ENCODE results near the gene ATP6V1F. TPM values are rescaled to one million over a fixed set of nuclear protein-coding genes. Genes with fewer than 3 reads are reported as not detected.
A peak's percentile ranks its signal among the peaks of the same experiment; 100 is the strongest.

ATP6V1F gene
- total and polyA plus RNA-seq, 7 experiments from 2014 or later, result 58.4 to 340 (median 101) TPM

DNA sequence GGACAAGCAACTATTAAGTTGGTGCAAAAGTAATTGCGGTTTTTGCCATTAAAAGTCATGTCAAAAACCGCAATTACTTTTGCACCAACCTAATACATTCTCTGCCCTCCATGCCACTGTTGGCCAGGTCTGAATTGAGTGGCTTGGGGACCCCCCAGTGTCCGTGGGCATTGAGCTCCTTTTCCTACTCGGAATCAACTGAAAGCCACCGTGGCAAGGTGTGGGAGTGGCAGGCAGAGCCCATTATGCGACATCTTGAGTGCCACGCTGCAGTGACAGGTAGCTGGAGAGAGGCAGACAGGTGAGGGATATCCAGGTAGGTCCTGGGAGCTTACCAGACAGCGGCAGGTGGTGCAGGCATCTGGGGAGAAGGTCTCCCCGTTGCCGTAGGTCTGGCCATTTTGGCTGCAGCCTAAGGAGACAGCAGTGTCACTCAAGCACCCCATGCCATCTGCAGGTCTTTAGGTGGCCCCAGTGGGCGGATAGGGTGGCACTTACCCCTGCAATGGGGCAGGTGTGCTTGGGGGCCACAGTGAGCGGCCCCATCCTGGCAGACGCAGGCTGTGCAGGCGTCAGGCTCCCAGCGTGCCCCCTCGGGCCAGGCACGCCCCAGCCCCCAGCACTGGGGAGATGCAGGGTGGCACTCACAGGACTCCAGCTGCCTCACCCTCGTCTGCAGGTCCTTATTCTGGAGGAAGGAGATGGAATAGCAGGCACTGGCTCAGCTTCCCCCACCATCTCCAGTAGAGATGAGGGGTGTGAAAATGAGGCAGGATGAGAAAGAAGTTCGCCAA is 44.3 kb downstream of the ATP6V1F start:
- ChIA-PET POLR2A (no interaction called here), CTCF (interaction anchor here (1.2 kb wide), 1 partner anchor 184 kb away, joined by 7 read pairs; no protein-coding TSS in a partner anchor)
- intact Hi-C loops (cut with micrococcal nuclease), result no loop called here
- Histone ChIP-seq H3K4me3 (ENCODE audit: low read length) (no peak overlapping the region), H3K4me1 (ENCODE audit: control insufficient read depth in 2 of 2, insufficient read depth in 2 of 2, low read length in 2 of 2) (no peaks in the 10 kb centered on the region), H3K9me3 (ENCODE audit: control insufficient read depth in 2 of 3, low read length in 3 of 3) (no peaks in the 10 kb centered on the region), H3K27me3 (ENCODE audit: control insufficient read depth in 2 of 2, insufficient read depth in 2 of 2, low read length in 2 of 2) (no peaks in the 10 kb centered on the region), H3K27ac (ENCODE audit: low read depth, low read length) (no peak overlapping the region), H3K36me3 (ENCODE audit: control insufficient read depth in 2 of 3, insufficient read depth in 3 of 3, low read length in 3 of 3) (no peaks in the 10 kb centered on the region)
- Mint-ChIP-seq H3K27me3 (peaks cover 36 to 66% (median 42%) of the 10 kb centered on the region in 5 donors), H3K4me3 (no peak overlapping the region), H3K4me1 (peaks cover 0 to 8% (median 0%) of the 10 kb centered on the region in 7 donors), H3K27ac (no peak overlapping the region), H3K9me3 (no peaks in the 10 kb centered on the region), H3K36me3 (no peaks in the 10 kb centered on the region)
- DNase-seq, result no peak
- no peak for ATAC-seq

DNA sequence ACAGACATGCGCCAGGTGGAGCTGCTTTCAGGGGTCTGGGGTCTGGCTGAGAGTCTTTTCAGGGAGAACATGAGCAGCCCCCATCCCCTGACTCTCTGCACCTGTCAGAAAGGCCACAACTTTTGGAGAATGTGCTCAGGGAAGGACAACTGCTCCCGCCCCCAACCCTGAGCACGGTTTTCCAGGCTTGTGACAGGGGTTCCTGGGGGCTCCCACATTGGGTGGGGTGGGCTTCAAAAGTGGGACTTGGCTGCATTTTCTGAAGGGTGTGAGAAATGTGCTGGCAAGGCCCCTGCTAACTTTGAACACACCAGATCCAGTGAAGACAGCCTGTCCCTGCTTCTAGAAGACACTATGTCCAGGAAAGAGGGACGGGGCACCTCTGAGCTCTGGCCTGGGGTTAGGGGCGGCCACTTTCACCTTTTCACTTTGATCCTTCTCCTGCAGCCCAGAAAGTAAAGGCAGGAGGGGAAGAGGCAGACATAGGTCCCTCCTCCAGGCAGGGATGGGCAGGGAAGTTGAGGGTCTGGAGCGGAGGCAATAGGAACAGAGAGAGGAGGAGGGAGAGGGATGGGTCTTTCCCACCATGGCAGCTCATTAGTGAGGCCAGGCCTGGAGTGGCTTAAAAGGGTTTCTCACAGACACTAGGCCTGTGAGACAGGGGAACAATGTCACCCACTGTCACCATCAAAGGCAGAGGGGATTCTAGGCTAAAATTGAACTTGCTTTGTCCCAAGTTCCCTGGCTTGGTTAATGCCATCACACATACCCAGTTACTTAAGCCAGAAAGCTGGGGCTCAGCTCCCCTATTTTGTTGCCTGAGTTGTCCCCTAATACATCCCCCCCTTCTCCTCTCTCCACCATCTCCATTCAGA is 46.3 kb downstream of the ATP6V1F start:
- DNase-seq (no peak), ATAC-seq (no peak)
- H3K27me3 ChIP-seq (ENCODE audit: control insufficient read depth in 2 of 2, insufficient read depth in 2 of 2, low read length in 2 of 2), result no peaks in the 10 kb centered on the region
- peaks cover 0 to 8% (median 0%) of the 10 kb centered on the region in 7 donors for H3K4me1 Mint-ChIP-seq
- H3K4me1 ChIP-seq (ENCODE audit: control insufficient read depth in 2 of 2, insufficient read depth in 2 of 2, low read length in 2 of 2), result no peaks in the 10 kb centered on the region
- no peak overlapping the region for H3K27ac ChIP-seq (ENCODE audit: low read depth, low read length)
- no peak overlapping the region for H3K27ac Mint-ChIP-seq
- H3K9me3 ChIP-seq (ENCODE audit: control insufficient read depth in 2 of 3, low read length in 3 of 3), result no peaks in the 10 kb centered on the region
- no peak overlapping the region for H3K4me3 Mint-ChIP-seq
- CTCF ChIA-PET, result no interaction called here
- H3K4me3 ChIP-seq (ENCODE audit: low read length), result no peak overlapping the region
- intact Hi-C loops (cut with micrococcal nuclease), result no loop called here
- H3K27me3 Mint-ChIP-seq, result peaks cover 38 to 64% (median 46%) of the 10 kb centered on the region in 5 donors
- H3K36me3 ChIP-seq (ENCODE audit: control insufficient read depth in 2 of 3, insufficient read depth in 3 of 3, low read length in 3 of 3), result no peaks in the 10 kb centered on the region
- POLR2A ChIA-PET, result no interaction called here
- no peaks in the 10 kb centered on the region for H3K9me3 Mint-ChIP-seq
- H3K36me3 Mint-ChIP-seq, result no peaks in the 10 kb centered on the region

DNA sequence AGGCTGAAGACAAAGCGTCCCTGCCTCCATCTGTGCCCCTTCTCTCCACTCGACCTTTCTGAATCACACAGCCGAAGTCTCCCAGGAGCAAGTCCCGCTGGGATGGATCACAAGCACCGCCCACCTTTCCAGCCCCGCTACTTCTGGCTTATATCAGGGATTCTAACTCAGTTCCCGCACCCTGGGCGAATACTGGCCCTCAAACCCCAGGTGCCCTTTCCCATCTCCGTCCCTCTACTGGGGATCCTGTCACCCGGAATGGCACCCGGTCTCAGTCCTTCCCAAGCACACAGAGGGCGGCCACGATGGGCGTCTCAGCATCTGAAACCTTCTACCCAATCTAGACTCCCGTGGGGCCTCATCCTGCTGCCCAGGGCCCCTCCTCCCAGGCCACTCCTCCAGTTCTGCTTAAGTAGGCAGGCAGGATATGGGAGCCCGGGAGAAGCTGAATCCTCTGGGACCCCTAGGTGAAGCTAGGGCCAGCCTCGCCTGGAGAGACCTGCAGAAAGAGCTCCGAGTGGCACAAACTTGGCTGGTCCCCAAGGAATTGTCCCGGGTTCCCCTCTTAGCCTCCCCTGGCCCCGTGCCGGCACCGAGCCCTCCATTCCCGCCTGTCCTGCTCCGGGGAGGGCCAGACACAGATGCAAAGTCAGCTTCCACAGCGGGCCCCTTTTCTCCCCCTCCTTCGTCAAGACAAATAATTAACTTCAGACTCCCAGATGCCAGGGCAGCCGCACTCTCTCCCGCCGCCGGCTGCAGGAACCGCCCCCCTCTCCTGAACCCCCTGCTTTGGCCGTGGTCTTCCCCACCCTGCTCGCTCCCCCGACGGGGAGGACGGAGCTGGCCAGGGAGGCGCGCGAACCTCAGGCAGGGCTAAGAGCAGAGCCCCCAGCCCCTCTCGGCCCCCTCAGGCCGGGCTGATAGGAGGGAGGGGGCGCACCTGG is 47.2 kb downstream of the ATP6V1F start:
- DNase-seq (no peak), ATAC-seq (no peak)
- CTCF ChIA-PET, result no interaction called here
- Mint-ChIP-seq H3K27ac (no peak overlapping the region), H3K4me3 (no peak overlapping the region), H3K4me1 (peaks cover 0 to 7% (median 4%) of the 10 kb centered on the region in 7 donors), H3K9me3 (no peaks in the 10 kb centered on the region), H3K36me3 (no peaks in the 10 kb centered on the region), H3K27me3 (peaks cover 44 to 71% (median 55%) of the 10 kb centered on the region in 5 donors)
- Histone ChIP-seq H3K27me3 (ENCODE audit: control insufficient read depth in 2 of 2, insufficient read depth in 2 of 2, low read length in 2 of 2) (no peaks in the 10 kb centered on the region), H3K27ac (ENCODE audit: low read depth, low read length) (no peak overlapping the region), H3K36me3 (ENCODE audit: control insufficient read depth in 2 of 3, insufficient read depth in 3 of 3, low read length in 3 of 3) (no peaks in the 10 kb centered on the region), H3K4me1 (ENCODE audit: control insufficient read depth in 2 of 2, insufficient read depth in 2 of 2, low read length in 2 of 2) (no peaks in the 10 kb centered on the region), H3K4me3 (ENCODE audit: low read length) (no peak overlapping the region), H3K9me3 (ENCODE audit: control insufficient read depth in 2 of 3, low read length in 3 of 3) (no peaks in the 10 kb centered on the region)
- POLR2A ChIA-PET, result no interaction called here
- intact Hi-C loops (cut with micrococcal nuclease), result no loop called here

DNA sequence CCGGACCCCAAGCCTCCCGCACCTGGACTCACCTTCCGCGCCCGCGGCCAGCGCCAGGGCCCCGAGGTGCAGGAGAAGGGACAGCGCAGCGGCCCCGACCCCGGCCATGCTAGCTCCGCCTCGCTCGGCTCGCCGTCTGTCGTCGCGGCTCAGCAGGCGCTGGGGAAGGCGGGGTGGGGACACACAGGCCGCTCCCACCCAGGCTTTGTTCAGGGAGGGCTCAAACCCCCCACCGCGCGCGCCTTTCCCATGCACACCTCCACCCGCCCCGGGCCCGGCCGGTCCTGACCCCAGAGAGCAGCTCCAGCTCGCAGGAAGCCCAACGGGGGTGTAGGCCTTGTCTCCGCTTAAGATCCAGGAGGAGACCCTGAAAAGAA is 47.9 kb downstream of the ATP6V1F start, which contains the start of gene KCP:
Gene KCP, minus strand, starts transcription at position 141 of the 377 bp plus-strand sequence. Its CDS starts 33 bp downstream, at position 108.
- Histone ChIP-seq H3K9me3 (ENCODE audit: control insufficient read depth in 2 of 3, low read length in 3 of 3) (no peaks in the 10 kb centered on the region), H3K4me3 (ENCODE audit: low read length) (no peak within 1 kb of the TSS), H3K4me1 (ENCODE audit: control insufficient read depth in 2 of 2, insufficient read depth in 2 of 2, low read length in 2 of 2) (no peaks in the 10 kb centered on the region), H3K27ac (ENCODE audit: low read depth, low read length) (no peak within 1 kb of the TSS), H3K36me3 (ENCODE audit: control insufficient read depth in 2 of 3, insufficient read depth in 3 of 3, low read length in 3 of 3) (no peaks in the 10 kb centered on the region), H3K27me3 (ENCODE audit: control insufficient read depth in 2 of 2, insufficient read depth in 2 of 2, low read length in 2 of 2) (peaks cover 0 to 3% of the 10 kb centered on the region in 2 donors)
- ATAC-seq (no peak), DNase-seq (no peak)
- intact Hi-C loops (cut with micrococcal nuclease), result no loop called here
- no peak within 1 kb of the TSS for H3K27ac Mint-ChIP-seq
- peaks cover 4 to 11% (median 9%) of the 10 kb centered on the region in 7 donors for H3K4me1 Mint-ChIP-seq
- H3K9me3 Mint-ChIP-seq, result peaks cover 0 to 2% (median 0%) of the 10 kb centered on the region in 11 donors
- ChIA-PET POLR2A (no interaction called here), CTCF (no interaction called here)
- no peak within 1 kb of the TSS for H3K4me3 Mint-ChIP-seq
- H3K36me3 Mint-ChIP-seq, result peaks cover 0 to 4% (median 0%) of the 10 kb centered on the region in 5 donors
- H3K27me3 Mint-ChIP-seq, result peaks cover 48 to 71% (median 60%) of the 10 kb centered on the region in 5 donors

DNA sequence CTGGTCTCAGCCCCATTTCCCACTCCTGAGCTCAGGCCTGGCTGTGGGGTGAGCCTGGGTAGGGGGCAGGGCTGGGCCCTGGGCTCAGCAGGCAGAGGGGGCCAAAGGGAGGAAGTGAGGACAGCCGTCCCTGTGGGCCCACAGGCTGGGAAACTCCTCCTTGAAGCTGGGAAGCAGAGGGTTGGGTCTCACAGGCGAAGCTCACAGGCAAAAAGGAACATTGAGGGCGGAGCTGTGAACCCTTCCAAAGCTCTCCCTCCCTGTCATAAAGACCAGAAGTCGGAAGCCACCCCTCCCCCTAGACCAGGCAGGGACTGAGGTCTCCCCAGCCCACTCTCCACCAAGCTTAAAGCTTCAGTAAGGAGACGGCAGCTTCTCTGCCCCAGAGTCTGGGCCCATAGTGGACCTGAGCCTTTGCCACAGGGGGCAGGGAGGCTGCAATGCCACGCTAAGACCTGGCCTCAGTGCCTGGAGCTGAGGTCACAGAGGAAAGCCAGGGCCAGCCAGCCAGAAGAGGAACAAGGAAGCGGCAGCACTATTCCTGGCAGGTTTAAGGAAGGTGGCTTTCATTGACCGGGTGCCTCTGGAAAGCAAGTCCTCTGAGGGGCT is 48.9 kb downstream of the ATP6V1F start:
- intact Hi-C loops (cut with micrococcal nuclease), result no loop called here
- H3K4me1 Mint-ChIP-seq, result peaks cover 5 to 12% (median 9%) of the 10 kb centered on the region in 7 donors
- peaks cover 42 to 68% (median 53%) of the 10 kb centered on the region in 5 donors for H3K27me3 Mint-ChIP-seq
- no peak for DNase-seq
- peaks cover 0 to 4% of the 10 kb centered on the region in 2 donors for H3K27me3 ChIP-seq (ENCODE audit: control insufficient read depth in 2 of 2, insufficient read depth in 2 of 2, low read length in 2 of 2)
- ATAC-seq, result no peak
- peaks cover 0 to 2% (median 0%) of the 10 kb centered on the region in 11 donors for H3K9me3 Mint-ChIP-seq
- no peaks in the 10 kb centered on the region for H3K4me1 ChIP-seq (ENCODE audit: control insufficient read depth in 2 of 2, insufficient read depth in 2 of 2, low read length in 2 of 2)
- peak overlapping the region in 1 of 10 donors; percentile 41 for H3K4me3 Mint-ChIP-seq
- H3K9me3 ChIP-seq (ENCODE audit: control insufficient read depth in 2 of 3, low read length in 3 of 3), result no peaks in the 10 kb centered on the region
- H3K27ac ChIP-seq (ENCODE audit: low read depth, low read length), result no peak overlapping the region
- ChIA-PET CTCF (no interaction called here), POLR2A (no interaction called here)
- H3K36me3 Mint-ChIP-seq, result peaks cover 0 to 4% (median 0%) of the 10 kb centered on the region in 5 donors
- no peaks in the 10 kb centered on the region for H3K36me3 ChIP-seq (ENCODE audit: control insufficient read depth in 2 of 3, insufficient read depth in 3 of 3, low read length in 3 of 3)
- H3K27ac Mint-ChIP-seq, result no peak overlapping the region
- no peak overlapping the region for H3K4me3 ChIP-seq (ENCODE audit: low read length)

DNA sequence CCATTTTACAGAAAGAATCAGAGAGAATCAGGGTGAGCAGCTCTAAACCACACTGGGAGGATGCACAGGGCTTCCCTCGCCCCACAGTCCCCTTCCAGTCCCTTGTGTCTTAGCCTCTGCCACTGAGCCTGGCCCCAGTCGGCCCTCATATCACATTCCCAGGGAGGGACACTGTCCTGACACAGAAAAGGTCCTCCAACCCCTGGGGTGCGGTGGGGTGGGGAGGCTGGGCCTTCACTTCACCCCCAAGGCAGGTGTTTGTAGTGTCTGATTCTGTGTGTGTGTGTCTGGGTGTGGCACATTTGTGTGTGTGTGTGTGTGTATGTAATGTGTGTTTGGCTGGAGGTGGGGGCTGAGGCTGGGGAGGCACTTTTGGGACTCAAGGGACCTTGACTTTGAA is 49.6 kb downstream of the ATP6V1F start:
- H3K9me3 Mint-ChIP-seq, result peaks cover 0 to 2% (median 0%) of the 10 kb centered on the region in 11 donors
- POLR2A ChIA-PET, result no interaction called here
- H3K27ac Mint-ChIP-seq, result no peak overlapping the region
- Histone ChIP-seq H3K4me3 (ENCODE audit: low read length) (no peak overlapping the region), H3K9me3 (ENCODE audit: control insufficient read depth in 2 of 3, low read length in 3 of 3) (no peaks in the 10 kb centered on the region), H3K4me1 (ENCODE audit: control insufficient read depth in 2 of 2, insufficient read depth in 2 of 2, low read length in 2 of 2) (no peaks in the 10 kb centered on the region), H3K27ac (ENCODE audit: low read depth, low read length) (no peak overlapping the region), H3K36me3 (ENCODE audit: control insufficient read depth in 2 of 3, insufficient read depth in 3 of 3, low read length in 3 of 3) (no peaks in the 10 kb centered on the region), H3K27me3 (ENCODE audit: control insufficient read depth in 2 of 2, insufficient read depth in 2 of 2, low read length in 2 of 2) (peaks cover 0 to 4% of the 10 kb centered on the region in 2 donors)
- no peak for DNase-seq
- peaks cover 48 to 71% (median 57%) of the 10 kb centered on the region in 5 donors for H3K27me3 Mint-ChIP-seq
- H3K4me1 Mint-ChIP-seq, result peaks cover 5 to 12% (median 9%) of the 10 kb centered on the region in 7 donors
- H3K36me3 Mint-ChIP-seq, result peaks cover 0 to 4% (median 0%) of the 10 kb centered on the region in 5 donors
- CTCF ChIA-PET, result no interaction called here
- ATAC-seq, result no peak
- intact Hi-C loops (cut with micrococcal nuclease), result no loop called here
- H3K4me3 Mint-ChIP-seq, result no peak overlapping the region

All from naive thymus-derived CD4-positive, alpha-beta T cell (primary cell).